IMR-90 (cell line): ENCODE measurements around the gene PPARG. TPM values are rescaled to one million over a fixed set of nuclear protein-coding genes. Genes with fewer than 3 reads are reported as not detected.

Experiments used
- BHLHE40 ChIP-seq: fragments of 150-350 bp; IDR thresholded peaks from 2 replicates; pipeline ENCODE4 v1.6.1; 2016; ENCODE audit warnings: mild to moderate bottlenecking, low read depth, low read length
- CEBPB ChIP-seq: IDR thresholded peaks from 2 replicates; pipeline ENCODE4 v1.6.1; 2012; ENCODE audit warnings: low read depth, low read length, improper control_type of control experiment
- ELK1 ChIP-seq: fragments of 150-350 bp; IDR thresholded peaks from 2 replicates; pipeline ENCODE4 v1.6.1; 2016; ENCODE audit warnings: low read depth, mild to moderate bottlenecking, low read length, moderate library complexity, borderline replicate concordance
- MAZ ChIP-seq: IDR thresholded peaks from 2 replicates; pipeline ENCODE4 v1.6.1; 2012; ENCODE audit warnings: low read depth, mild to moderate bottlenecking, low read length, improper control_type of control experiment, moderate library complexity, borderline replicate concordance
- NFE2L2 ChIP-seq: fragments of 150-350 bp; IDR thresholded peaks from 2 replicates; pipeline ENCODE4 v1.6.1; 2016; ENCODE audit warnings: low read depth, mild to moderate bottlenecking, low read length
- RFX5 ChIP-seq: IDR thresholded peaks from 2 replicates; pipeline ENCODE4 v1.8.0; 2012; ENCODE audit warnings: low read depth, mild to moderate bottlenecking, low read length, moderate library complexity
- polyA plus RNA-seq, 3 experiments: library from polyadenylated mRNA; depleted of rRNA; stranded (reverse); fragments of >200 nt; gene quantifications; 2 replicates each; pipeline ENCODE4 v1.2.3, GENCODE V29; 2012; ENCODE audit warnings: low replicate concordance in 1 of 3
- total RNA-seq: library from RNA; depleted of rRNA; stranded (reverse); fragments of >200 nt; gene quantifications from 2 replicates; pipeline ENCODE4 v1.2.3, GENCODE V29; 2012

Gene PPARG
- total and polyA plus RNA-seq, 2 of the 4 experiments (the other 2 are of a cell fraction), result 11.2 to 23.8 TPM

GRCh38 chr3:12477256-12477655 lies 188.4 kb downstream of the PPARG start (continued):
- TF ChIP-seq RFX5 (no peak), MAZ (no peak), CEBPB (no peak), ELK1 (no peak), NFE2L2 (no peak), BHLHE40 (no peak)
